Measurements from ENCODE around the gene PUS10. TPM values are rescaled to one million over a fixed set of nuclear protein-coding genes. Genes with fewer than 3 reads are reported as not detected.

Gene PUS10
- total and polyA plus RNA-seq, 4 donors = 3.3 to 5.6 (median 4.7) TPM

Other genes with a start within 250 kb of the PUS10 start
- gene REL, start 136.7 kb downstream of the PUS10 start, total RNA-seq = 10 to 100 TPM; 16.0 to 23.8 TPM
- 1 to 10 TPM in 1 of 2 donors, under 1 TPM in 1; 0.74 to 1.4 TPM for gene REL, start 136.7 kb downstream of the PUS10 start, polyA plus RNA-seq
- 10 to 100 TPM; 17.6 to 20.7 TPM for gene PEX13, start 535 bp downstream of the PUS10 start, total RNA-seq
- gene PEX13, start 535 bp downstream of the PUS10 start, polyA plus RNA-seq = 1 to 10 TPM; 6.5 to 8.8 TPM
- gene SANBR, start 47.6 kb upstream of the PUS10 start, total RNA-seq = 10 to 100 TPM in 1 of 2 donors, 1 to 10 TPM in 1; 9.8 to 17.7 TPM
- gene SANBR, start 47.6 kb upstream of the PUS10 start, polyA plus RNA-seq = 1 to 10 TPM; 2.8 to 6.5 TPM
- gene C2orf74, start 143.9 kb upstream of the PUS10 start, total RNA-seq = 10 to 100 TPM in 1 of 2 donors, 1 to 10 TPM in 1; 4.8 to 19.1 TPM
- gene C2orf74, start 143.9 kb upstream of the PUS10 start, polyA plus RNA-seq = 10 to 100 TPM; 19.1 to 69.0 TPM

Measured in aorta (tissue), 4 donors.